NOMO-1 treated with dmso at 0.1 percent for 144 hours (cell line): Measurements from ENCODE around the gene RFX6.
A peak's percentile ranks its signal among the peaks of the same experiment; 100 is the strongest.
"Not testable (repeated sequence)": the region's sequence is repeated elsewhere in the genome, so short reads cannot be mapped to it uniquely, and the experiment has no call there.

Source experiments
- DNase-seq: peaks from one replicate; lab custom pipeline; 2025; ENCODE audit not compliant: unreplicated experiment; lab: John Stamatoyannopoulos, UW

Gene RFX6, protein sequence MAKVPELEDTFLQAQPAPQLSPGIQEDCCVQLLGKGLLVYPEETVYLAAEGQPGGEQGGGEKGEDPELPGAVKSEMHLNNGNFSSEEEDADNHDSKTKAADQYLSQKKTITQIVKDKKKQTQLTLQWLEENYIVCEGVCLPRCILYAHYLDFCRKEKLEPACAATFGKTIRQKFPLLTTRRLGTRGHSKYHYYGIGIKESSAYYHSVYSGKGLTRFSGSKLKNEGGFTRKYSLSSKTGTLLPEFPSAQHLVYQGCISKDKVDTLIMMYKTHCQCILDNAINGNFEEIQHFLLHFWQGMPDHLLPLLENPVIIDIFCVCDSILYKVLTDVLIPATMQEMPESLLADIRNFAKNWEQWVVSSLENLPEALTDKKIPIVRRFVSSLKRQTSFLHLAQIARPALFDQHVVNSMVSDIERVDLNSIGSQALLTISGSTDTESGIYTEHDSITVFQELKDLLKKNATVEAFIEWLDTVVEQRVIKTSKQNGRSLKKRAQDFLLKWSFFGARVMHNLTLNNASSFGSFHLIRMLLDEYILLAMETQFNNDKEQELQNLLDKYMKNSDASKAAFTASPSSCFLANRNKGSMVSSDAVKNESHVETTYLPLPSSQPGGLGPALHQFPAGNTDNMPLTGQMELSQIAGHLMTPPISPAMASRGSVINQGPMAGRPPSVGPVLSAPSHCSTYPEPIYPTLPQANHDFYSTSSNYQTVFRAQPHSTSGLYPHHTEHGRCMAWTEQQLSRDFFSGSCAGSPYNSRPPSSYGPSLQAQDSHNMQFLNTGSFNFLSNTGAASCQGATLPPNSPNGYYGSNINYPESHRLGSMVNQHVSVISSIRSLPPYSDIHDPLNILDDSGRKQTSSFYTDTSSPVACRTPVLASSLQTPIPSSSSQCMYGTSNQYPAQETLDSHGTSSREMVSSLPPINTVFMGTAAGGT

DNA sequence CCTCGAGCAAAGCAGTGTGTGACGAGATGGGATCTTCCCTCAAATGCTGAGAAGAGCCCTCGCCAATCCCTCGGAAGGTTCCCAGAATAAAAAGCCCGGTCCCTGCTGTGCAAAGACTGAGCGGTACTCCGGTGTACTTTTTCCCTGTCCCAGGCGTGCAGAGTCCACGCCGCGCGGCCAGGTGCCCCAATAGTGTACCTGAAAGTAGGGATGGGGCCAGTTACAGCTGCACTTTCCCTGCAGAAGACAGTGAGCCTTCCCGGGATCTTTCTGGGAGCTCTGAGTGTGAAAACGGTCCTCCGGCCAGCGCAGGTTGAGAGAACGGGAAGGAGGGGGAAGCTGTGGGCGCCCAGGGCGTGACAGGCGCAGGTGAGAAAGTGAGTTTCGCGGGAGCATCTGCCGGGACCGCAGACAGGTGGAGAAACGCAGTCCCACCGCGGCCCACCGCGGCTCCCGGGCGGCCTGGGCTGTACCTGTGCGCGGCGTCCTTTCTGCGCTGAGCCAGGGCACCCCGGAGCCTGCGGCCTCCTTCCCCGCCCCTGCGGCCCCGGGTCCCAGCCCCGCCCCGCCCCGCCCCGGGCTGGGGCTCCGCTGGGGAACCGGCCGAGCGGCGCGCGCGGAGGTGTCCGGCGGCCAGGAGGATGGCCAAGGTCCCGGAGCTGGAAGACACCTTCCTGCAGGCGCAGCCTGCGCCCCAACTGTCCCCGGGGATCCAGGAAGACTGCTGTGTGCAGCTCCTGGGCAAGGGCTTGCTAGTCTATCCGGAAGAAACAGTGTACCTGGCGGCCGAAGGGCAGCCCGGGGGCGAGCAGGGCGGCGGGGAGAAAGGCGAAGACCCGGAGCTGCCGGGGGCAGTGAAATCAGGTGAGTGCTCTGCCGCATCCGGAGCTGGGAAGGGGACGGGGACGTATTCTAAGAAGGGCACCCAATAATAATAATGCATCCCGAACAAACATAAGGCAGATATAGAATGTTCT is at the start of gene RFX6:
Gene RFX6 (plus strand): TSS at position 608 of the 977 bp plus-strand sequence. CDS start 34 bp downstream, at position 642.
- no peak for DNase-seq

DNA sequence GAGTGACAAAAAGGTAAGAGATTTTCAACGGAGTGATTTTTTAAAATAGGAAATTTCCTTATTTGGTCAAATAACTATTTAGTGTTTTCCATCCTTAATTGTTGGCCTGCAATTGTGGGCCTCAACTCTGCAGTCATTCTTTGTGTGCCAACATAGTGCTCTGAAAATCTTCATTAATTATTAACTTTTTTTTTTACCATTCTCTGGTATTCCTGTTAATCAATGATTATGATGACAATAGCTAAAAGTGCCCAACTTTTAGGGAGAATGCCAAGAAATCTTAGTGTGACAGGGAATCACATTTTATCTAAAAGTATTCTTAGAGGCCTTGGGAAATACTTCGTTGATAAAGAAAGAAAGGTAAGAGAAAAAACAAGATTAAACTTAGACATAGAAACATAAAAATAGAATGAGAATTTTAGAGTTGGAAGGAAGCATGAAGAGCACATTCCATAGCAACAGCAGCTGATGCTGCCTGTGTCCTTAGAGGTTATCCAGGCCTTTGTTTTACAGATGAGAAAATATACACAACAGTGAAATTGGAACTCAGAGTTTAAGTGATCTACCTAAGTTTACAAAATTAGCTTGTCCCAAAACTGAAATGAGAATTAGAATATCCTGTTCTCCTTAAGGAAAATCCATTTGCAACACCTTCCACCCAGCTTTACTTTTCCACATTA is 49.3 kb upstream of the RFX6 start:
- DNase-seq: no peak

DNA sequence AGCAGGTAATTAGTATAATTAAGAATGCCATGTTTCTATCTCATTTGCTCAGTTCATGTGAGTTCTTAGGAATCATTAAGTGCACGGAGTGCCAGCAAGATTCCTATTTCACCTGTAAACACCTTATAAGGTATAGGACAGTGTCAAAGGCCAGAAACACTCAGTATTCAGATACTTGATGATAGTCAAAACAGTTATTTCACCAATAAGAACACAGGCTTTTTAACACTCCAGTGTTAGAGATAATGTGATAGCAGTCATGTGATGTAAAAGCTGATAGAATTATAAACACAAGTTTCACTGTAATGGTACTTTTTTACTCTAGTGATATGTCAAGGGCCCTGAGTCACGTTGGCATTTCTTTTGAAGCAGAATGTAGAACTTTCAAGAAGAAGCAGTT is 48.1 kb upstream of the RFX6 start, which contains the start of gene GPRC6A:
Gene GPRC6A (minus strand): TSS at position 101 of the 400 bp plus-strand sequence. CDS start 70 bp downstream, at position 31.
- no peak for DNase-seq

DNA sequence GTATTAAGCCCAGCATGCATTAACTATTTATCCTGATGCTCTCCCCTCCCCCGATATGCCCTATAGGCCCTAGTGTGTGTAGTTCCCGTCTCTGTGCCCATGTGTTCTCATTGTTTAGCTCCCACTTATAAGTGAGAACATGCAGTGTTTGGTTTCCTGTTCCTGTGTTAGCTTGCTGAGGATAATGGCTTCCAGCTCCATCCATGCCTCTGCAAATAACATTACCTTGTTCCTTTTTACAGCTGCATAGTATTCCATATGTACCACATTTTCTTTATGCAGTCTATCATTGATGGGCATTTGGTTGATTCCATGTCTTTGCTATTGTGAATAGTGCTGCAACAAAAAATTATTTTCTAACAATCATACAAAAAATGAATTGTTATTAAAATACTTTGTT is 42.5 kb upstream of the RFX6 start:
- not testable (repeated sequence) for DNase-seq

DNA sequence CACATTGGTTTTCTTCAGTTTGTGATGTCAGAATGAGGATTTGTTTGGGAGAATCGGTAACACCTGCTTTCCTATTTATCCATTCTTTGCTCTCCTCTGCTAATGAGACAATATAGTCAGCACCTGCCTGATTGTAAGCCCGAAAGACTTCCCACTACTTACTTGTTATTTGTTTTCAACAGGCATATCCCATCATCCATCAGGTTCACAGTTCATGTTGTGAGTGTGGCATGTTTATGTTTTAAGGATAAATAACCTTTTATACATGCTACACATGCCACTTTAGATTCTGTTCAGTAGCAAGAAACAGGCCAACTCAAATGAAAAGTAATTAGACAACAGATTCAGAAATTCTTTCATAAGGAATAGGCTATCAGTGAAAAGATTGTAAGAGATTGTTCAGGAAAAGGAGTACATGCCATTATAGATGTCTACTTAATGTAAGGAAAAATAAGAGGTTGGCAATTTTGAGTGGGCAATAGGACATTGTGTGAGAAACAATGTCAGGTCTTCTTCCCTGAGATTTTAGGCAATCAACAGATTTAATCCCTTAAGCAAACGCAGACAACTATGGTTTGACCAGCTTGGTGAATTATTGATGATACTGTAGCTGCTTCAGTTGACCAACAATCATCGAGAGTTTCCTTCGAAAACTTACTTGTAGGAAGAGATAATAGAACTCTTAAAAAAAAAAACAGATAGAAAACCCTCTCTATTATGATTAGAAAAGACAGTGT is 40.3 kb upstream of the RFX6 start:
- no peak for DNase-seq

DNA sequence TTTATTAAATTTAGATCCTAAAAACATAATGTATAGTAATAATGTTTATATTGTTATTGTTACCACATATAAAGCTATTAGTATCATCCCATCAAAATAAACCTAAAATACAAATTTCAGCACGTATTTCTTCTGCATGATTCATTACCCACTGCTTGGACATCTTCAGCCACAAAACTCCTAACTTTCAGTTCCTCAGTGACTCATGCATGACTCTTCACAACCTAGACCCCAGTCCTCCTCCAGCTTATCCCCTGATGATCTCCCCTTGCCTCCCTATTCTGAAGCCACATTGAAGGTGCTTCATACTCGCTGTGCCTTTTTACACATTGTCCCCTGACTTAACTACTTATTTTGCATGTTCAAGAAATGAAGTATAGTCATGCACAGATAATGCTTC is 37.0 kb upstream of the RFX6 start:
- DNase-seq: peak; percentile 24

DNA sequence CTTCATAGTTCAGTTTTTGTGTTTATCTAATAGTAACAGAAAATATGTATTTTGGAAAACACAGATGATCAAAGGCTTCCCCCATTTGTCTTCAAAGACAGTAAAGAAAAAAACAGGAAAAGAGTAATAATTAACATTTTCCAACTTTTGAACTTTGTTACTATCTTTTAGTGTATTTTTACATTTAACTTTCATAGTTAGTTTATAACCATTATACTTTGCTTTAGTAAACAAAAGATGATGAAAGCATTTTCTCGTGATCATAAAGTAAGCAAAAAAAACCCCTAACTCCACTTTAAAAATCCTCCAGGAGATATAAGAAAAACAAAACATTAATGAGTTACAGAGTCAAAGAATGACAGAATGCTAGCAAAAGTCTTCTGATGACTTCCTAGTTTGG is 34.6 kb upstream of the RFX6 start:
- DNase-seq: no peak

DNA sequence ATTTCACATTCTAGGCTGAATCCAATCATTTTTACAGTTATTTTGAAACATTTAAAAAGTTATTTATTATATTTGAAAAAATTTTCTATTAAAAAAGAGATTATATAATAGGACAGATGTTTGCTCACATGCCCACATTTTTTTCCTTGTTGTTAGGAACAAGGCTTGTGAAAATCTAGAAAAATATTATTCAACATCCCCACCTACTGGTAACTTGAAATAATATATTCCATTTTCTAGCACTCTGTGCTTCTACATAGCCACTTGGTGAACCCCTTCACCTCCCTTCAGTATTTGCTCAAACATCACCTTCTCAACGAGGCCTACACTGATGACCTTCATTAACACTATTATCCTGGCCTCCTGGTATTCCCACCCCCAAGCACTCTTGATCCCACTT is 29.8 kb upstream of the RFX6 start:
- DNase-seq: no peak

DNA sequence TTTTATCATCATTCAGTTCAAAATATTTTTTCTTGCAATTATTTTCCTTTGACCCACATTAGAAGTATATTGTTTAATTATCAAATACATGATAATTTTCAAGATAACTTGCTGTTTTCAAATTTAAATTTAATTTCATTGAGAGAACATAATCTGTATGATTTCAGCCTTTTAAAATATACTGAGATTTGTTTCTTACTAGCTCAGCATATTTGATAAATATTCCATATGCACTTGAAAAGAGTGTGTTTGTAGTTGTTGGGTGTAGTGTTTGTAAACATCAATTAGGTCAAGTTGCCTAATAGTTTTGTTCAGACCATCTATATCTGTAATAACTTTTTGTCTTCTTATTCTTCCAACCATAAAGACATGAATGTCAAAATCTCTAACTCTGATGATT is 19.0 kb upstream of the RFX6 start:
- no peak for DNase-seq

DNA sequence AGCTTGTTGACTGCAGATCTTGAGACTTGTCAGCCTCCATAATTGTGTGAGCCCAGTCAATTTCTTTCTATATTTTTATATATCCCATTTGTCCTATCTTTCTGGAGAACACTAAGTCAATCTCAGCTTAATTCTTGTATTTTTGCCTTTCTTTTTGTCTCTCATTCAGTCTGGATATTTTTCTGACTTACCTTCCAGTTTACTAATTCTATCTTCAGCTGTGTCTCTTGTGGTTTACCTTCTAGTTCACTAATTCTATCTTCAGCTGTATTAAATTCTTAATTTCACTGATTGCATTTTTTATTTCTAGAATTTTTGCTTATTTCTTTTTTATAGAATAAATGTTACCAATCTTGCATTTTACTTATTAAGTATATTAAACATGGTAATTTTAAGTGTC is 17.8 kb upstream of the RFX6 start:
- no peak for DNase-seq

DNA sequence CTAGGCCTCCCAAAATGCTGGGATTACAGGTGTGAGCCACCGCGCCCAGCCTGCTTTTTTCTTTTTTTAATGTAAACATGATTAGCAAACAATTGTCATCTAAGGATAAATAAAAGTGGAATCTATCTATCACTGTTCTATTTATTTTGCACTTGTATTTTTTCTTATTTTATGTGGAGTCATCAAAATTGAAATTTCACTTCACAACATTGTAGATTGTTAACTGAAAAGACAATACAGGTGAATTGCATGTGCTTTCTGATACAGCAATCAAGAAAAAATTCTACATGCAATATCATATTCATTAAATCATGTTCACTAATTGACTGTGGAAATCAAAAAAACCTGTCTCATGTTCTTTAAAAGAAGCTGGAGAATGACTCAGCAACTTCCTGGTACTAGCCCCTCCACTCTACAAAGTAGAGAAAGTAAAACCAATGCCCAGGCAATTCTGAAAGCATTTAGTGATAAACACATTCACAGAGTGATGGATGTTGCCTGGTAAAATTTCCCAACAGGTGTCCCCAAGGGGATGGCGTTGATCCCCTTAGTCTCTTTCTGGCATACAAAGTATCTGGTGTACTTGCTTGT is 10.7 kb upstream of the RFX6 start:
- no peak for DNase-seq

DNA sequence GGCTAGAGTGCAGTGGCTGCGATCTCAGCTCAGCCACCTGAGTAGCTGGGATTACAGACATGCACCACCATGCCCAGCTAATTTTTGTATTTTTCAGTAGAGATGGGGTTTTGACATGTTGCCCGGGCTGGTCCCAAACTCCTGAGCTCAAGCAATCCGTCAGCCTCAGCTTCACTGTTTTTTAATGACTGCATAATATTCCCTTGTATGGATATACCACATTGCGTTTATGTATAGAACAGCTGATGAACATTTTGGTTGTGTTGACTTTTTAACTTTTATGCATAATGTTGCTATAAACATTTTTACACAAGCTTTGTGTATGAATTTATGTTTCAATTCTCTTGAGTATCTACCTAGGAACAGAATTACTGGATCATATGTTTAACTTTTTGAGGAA is 4.3 kb upstream of the RFX6 start:
- DNase-seq: no peak

DNA sequence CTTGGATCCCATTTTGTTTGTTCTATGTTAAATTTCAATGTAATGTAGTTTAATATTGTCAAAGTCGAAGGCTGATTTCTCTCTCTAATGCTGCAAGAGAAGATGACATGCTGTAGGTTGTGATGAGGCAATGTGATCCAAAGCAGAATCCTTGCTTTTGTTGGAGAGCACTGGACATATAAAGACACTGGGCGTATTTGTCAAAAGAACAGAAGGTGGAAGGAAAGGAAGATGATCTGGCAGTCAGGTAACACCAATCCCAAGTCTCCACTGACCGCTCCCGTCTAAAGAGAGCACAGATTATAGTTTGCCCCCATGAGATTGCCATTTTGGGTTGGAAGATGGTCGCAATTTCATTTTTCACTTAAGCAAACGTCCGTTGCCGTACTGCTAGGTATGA is 935 bp upstream of the RFX6 start:
- DNase-seq: no peak

DNA sequence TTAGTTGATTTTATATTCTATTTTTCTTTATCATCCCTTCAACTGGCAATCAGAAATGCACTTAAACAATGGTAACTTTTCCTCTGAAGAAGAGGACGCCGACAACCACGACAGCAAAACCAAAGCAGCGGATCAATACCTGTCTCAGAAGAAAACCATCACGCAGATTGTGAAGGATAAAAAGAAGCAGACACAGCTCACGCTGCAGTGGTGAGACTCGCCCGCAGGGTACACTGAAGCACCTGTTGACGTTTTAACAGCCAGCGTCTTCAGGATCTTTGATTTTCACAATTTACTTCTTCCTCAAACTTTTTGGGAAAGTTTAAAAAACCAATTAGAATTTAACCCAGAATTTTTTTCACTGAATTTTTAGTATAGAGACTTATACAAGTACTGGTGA is 701 bp downstream of the RFX6 start:
- DNase-seq: no peak

DNA sequence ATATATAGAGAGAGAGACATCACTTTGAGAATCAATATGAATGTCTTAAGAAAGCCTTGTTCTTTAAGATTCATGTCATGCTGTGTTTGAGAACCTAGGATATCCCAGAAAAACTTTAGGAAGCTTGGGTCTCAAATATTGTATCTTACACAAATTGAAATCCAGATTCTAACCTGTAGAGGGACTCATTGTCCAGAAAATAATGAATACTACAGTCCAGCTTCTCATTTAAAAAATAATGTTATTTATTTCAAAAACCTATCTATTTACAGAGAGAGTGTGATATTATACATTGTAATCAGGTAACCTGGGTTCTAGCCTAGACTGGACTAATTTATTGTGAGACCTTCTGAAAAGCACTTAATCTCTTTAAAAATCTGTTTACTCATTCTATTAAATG is 4.2 kb downstream of the RFX6 start:
- DNase-seq: no peak

DNA sequence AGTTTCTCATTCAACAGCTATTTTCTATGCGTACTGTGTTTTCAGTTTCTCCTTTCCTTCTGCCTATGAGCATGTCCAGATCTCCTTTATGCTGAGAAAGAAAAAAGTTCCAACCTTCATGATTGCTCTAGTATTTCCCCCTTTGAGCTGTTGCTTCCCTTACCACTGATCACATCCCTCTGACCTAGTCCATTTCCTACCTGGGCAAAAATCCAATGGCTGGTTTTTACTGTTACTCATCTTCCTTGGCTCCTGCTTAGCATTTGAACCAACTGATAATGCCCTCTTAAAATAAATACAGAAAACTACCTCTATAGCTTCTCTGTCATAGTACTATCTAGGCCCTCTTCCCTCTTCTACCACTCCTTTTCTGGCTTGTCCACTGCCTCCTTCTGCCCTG is 6.0 kb downstream of the RFX6 start:
- no peak for DNase-seq

DNA sequence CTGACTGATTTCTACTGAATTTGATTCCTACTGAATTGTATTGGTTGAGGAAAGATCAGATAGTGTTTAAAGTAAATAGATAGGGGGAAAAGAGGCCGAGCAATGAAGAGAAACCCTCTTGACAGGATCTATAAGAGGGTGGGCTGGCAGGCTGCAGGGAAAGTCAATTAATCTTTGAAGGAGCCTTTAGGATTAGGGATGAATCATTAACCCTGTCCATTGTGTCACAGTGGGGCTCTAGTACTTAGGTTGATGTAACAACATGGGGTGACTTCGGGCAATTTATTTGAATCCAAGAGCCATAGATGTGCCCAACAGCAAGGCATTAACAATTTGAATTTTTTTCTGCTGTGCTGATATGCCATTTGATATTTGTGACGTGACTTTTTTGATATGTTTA is 7.5 kb downstream of the RFX6 start:
- DNase-seq: no peak

DNA sequence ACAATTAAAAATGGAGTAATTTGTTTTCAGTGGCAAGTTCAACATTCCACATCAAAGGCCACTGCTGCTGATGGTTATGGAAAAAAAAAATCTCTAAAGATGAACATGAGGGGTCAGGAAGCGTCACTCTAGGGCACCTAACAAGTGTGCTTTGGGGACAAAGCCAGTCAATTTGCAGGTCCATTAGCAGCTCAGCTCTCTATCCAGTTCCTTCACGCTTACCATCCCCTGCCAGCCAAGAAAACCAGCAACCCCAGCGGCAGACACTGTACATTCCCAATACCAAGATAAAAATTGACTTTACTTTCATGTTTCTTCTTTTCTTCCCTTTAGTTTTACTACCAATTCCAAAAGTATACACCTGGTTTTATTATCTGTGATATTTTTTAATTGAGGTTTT is 10.1 kb downstream of the RFX6 start:
- no peak for DNase-seq

DNA sequence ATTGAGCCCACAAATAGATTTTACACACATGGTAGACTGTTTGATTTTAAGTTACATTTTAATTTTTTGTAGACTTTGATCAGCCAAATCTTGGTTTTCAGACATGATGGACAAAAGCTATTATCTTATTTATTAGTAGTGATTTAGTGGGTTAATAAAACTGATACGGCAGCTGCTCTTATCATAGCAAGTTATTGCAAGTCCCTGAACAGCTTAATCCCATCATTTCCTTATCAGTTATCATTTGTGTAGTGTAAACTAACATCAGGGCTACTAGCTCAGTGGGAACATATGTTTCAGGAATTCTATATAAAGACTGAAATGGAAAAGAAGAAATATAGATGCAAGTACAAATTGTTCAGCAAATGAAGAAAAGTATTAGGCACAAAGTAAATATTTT is 10.9 kb downstream of the RFX6 start:
- DNase-seq: no peak
